Suprapubic skin (tissue), 4 donors: ENCODE results near the gene DCD.

Experiments
- CTCF ChIP-seq, 2 donors: fragments of 200-600 bp in 1 of 2; fragments of 450-650 bp in 1 of 2; sonication (generic) in 1 of 2; IDR thresholded peaks; one replicate each; pipeline ENCODE4 v1.5.1; 2016 to 2019; ENCODE audit warnings: antibody characterized with exemption in 2 of 2, mild to moderate bottlenecking in 1 of 2, moderate library complexity in 1 of 2
- POLR2A ChIP-seq, 2 donors: fragments of 450-650 bp; IDR thresholded peaks; one replicate each; pipeline ENCODE4 v1.6.1; 2017; ENCODE audit warnings: antibody characterized with exemption in 2 of 2, mild to moderate bottlenecking in 2 of 2, moderate library complexity in 2 of 2
- POLR2AphosphoS5 ChIP-seq, 3 donors: sonication (generic); formaldehyde crosslinking; IDR thresholded peaks; one replicate each; pipeline ENCODE4 v1.6.1; 2017; ENCODE audit warnings: antibody characterized with exemption in 3 of 3

DNA sequence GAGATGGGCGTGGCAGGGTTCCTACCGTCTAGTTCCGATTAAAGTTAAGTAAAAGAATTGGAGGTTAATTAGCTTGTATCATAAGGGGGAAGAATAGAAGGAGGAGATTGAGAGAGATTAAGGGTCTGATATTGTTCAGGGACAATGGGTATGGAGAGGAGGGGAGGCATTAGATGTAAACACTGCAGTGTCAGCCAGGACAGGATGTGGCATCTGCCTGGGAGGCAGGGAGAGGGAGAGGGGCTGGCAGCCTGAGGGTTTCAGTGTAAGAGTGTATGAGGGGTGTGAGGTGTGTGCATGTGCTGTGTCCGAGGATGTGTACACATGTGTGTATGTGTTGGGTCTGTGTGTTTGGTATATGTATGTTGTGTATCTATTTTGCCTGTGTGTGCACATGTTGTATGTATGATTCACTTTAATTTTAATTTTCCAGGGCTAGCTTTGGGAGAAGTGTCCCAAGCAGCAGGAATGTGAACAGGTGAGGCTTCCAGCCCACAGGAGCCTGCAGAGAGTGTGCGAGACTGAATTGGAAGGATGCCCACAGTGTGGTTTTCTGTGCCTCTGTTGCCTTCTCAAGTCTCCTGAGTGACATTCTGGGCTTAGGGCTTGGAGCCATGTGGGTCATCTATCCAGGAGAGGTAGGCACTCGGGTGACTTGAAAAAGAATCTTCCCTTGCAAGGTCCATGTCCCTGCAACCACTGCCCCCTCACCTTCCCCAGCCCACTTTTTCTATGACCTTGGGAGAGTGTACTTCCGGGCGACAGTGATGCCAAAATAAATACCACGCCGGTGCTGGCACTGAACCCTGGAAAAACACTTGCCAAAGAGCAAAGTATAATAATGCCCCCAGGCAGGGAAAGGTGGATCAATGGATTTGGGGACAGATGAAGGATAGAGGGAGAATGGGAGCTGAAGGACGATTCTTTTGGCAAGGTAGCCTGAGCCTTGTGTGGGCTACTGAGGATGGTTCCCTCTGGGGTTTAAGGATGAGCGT lies 36.8 kb upstream of the DCD start:
- no peak for TF ChIP-seq POLR2A (IDR thresholded peaks at IDR 0.05)
- TF ChIP-seq CTCF (IDR thresholded peaks at IDR 0.05), result no peak
- TF ChIP-seq POLR2AphosphoS5 (IDR thresholded peaks at IDR 0.05), result no peak
